Stimulated activated CD4-positive, alpha-beta T cell treated with anti-CD3 and anti-CD28 coated beads, TNF-alpha, amount 100 ng/mL, for 1 hour (primary cell): ENCODE data around the gene KIRREL3.

Experiments
- DNase-seq, 3 donors: peaks; one replicate each; pipeline ENCODE4 v3.0.0-alpha.2; 2020; ENCODE audit warnings: low read depth in 3 of 3, low spot score in 1 of 3

KIRREL3 gene

DNA sequence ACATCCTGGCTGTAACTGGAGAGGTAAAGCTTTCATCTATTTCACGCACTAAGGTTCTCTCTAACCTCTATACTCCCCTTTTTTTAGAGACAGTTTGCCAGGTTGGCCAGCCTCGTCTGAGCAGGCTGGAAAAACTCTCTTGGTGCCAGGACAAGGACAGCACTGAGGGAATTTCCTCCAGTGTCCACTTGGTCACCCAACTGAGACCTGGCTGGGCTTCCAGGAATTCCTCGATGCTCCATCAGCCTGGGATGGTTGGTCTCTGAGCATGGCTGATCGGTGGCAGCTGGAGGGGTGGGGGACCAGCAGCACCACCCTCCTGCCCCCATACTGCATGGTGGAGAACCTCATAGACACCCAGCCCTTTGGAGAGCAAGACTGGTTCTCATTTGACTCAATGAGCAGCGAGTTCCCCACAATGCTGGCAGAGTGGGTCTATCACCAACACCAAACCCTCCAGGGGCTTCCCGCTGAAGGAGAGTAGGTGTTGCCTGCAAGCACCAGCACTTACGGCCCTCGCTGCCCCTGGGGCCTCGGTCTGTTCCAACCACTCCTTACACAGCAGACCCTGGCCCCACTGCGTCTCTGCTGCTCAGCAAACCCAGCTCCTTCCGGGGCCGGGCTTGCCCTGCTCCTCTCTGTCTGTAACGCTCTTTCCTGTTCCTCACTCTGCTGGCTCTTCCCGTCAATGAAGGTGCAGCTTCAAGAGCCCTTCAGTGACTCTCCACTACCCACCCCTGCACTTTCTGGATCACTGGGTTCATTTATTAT, 522.9 kb downstream of the KIRREL3 start:
- DNase-seq = no peak

DNA sequence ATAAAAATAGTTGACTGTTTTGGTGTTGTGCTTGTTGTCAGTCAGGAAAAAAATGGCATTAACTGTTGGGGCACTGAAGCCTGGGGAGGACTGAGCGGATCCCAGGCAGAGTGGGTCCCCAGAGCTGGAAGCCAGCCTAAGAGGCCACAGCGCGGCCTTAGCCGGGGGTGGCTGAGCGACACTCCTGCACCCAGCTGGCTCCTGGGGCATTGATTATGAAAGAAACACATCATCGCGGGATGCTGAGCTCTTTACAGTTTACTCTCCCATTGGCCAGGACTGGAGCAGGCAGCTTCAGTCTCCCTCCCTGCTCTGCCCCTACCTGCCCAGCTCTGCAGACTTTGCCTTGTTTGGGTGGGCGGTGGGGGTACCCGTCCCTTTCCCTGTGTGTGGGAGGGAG, 523.6 kb downstream of the KIRREL3 start:
- DNase-seq = no peak

DNA sequence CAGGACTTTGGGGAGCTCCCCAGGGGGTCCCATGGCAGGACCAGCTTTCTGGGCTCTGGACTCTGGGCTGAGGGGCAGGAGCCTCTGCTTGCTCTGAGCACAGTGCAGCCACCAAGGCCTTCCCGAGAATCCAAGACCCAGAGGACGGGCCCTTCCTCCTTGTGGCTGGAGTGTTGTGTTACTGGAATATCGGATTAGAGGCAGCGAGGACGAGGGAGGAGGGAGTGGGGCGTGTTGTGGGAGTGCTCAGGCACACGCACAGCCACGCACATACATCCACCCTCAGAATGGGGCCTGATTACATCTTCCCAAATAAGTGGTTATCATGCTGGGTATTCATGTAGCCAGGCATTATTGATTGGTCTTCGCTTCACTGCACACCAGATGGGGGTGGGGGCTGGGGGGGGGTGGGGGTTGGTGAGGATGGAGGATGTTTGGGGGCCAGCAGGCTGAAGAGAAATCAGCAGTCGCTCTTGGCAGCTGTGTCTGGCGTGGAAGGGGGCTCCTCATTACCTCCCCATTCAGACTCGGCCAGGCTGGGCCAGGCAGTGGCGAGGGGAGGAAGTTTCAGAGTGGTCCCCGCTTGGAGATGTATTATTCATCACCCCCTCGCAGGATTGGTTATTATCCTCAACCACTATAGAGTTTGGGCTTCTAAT, 524.2 kb downstream of the KIRREL3 start:
- DNase-seq = no peak

DNA sequence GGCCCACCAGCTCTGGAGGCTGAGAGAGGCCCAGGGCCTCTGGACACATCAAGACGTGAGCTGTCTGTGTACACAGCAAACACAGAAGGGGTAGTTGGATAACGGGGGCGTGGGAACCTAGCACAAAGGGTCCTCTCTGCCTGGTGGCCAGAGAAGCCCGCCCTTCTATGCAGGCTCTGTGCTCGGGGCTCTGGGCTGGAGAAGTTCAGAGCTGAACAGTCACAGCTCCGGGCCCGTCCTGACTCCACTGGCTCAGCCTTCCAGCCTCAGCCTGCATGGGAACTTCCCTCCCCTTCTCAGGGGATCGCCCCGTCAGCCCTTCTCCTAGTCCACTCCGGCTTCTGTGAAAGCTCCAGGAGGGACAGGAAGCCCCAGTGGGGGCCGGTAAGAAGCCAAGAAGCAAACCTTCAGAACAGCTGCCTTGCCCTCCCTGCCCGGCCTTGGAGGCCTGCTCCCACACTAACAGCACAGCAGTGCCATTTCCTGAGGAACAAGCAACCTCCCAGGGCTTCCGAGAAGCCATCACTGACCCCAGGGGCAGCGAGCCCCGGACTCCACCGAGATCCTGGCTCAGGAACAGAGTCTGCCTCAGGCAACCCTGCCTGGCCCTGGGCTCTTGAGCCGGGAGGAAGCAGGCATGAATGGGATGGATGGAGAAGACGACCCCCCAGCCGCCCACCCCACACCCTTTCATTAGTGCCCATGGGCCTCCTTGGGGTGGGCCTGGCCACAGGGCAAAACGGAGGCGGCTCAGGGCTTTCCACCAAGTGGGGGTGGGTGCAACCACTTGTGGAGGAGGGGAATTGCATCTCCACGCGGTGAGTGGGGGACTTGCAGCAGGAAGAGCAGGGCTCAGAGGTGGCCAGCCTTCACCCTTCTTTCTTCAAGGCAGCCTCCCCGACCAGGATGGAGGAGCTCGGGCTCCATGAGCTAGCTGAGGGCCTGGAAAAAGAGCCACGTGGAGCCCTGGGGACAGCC, 525.3 kb downstream of the KIRREL3 start:
- no peak for DNase-seq

DNA sequence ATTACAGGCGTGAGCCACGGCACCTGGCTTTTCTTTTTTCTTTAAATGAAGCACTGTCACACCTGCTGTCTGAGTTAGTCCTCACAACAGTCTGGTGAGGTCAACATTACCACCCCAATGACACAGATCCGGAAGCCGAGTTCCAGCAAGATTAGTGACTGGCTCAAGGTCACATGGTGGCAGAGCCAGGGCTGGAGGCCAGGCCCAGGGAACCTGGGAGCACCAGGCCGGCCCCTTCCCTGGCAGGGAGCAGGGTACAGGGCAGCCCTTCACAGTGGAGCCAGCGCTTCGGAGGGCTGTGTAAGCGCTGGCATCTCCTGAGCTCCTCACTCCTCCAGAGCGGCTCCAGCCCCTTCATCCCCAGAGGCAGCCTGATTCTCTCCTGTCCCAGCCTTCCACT, 526.4 kb downstream of the KIRREL3 start:
- DNase-seq = no peak

DNA sequence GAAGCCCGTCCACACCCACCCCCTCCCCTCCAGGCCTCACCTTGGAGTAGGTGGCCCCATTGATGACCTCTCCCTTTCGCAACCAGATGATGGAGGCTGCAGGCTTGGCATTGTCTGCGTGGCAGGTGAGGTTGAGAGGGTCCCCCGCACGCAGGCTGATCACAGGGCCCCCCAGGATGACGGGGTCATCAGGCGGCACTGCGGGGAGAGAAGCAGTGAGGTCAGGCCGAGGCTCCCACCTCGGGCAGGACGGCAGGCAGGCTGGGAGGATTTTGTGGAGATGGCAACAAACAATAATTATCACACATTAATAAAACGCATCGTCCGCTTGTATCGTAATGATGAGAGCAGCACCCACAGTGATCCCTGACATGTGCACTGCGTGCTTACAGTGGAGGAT, 527.3 kb downstream of the KIRREL3 start:
- no peak for DNase-seq

DNA sequence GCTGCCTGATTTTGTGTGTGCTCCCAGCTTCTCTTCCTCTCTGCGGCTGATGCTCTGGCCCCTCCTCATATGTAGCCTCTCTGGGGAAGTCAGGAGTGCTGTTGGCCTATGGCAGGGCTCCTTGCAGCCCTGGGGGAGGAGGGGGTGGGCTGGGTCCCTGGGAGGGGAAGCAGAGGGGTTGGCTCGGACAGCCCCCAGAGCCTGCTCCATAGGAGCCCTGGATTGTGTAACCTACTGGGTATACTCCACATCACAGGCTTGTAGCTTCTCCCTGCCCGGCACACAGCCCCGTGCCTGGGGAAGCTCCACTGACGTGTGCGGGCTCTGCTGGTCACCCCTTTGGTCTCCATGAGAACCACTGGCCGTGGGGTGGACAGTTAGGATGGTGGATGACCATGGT, 531.3 kb downstream of the KIRREL3 start:
- DNase-seq = no peak

DNA sequence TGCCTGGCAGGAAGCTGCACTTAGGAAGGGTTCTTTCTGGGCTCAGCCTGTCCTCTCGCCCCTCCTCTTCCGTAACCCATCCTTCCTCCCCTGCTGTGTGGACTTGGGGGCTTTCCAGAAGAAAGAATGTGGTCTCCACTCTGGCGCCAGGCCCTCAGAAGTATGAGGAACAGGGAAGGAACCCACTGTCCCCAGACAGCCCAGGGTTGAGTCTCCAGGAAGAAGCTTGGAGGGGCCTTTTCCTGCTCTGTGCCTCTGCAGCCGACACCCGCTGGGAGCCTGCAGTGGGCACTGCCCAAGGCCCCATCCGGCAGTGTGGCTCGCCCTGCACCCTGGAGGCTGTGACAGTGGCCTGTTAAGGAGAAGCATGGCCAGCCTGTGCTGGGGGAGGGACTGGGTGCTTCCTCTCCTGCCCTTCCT, 532.5 kb downstream of the KIRREL3 start:
- no peak for DNase-seq

DNA sequence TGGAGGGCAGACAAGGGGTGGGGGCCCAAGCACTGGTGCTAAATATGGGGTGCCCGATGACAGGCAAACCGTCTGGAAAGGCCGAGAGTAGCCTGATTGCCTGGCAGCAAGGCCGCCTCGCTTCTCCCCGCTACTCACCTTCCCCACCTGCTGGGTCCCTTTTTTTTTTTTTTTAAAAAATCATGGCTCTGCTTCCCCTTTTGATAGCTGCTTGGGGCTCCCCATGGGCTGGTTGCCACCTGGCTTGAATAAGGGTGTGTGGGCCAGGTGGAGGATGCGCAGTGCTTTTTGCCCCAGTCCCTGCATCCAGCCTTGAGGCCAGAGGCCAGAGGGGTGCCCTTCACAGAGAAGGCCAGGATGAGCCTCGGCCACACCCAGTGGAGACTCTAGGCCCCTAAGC, 533.1 kb downstream of the KIRREL3 start:
- DNase-seq = no peak

DNA sequence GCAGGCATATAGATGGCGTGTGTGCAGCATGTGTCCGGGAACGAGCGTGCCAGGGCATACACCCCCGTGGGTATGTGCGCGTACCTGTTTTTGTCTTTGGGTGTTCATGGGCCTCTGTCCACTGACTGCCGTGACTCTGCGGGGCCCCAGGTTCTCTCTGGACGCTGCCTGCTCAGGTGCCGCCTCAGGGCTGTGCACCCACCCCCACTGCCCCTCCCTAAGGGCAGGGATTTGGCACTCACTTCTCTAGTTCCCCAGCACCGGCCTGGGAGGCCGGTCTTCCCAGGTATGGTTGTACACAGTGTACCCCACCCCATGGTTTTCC, 533.6 kb downstream of the KIRREL3 start:
- DNase-seq = no peak

DNA sequence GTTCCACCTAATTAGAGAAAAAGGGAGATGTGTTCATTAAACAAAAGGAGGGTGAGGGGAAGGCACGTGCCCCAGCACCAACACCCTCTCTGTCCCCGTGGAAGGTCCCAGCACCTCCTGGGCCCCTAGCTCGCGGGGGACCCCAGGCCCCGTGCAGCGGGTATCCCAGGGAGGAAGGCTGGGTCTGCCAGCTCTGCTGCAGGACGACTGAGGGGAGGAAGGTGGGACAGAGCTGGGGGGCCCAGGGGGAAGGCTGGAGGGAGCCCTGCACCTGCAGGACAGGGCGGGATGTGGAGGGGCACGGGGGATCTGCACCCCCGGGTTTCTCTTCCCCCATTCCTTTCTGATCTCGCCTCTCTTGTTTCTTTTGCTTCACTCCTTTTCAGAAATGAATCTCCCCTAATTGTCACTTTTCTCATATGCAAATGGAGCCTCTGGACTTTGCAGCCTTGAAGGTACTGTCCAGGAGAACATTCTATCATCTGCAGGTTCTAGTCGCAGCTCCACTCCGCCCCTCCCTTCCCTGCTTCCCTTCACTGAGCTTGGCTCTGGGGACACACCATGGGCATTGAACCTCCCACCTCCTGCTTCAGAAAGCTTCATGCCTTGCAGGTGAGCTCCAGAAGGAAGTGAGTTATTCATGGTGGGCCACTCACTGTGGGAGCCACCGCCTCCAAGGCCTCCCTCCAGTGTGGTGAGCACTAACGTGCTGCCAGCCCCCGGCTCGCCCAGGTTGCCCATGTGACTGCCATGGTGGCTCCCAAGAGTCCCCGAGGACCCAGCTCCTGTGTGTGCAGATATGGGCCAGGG, 534.1 kb downstream of the KIRREL3 start:
- no peak for DNase-seq

DNA sequence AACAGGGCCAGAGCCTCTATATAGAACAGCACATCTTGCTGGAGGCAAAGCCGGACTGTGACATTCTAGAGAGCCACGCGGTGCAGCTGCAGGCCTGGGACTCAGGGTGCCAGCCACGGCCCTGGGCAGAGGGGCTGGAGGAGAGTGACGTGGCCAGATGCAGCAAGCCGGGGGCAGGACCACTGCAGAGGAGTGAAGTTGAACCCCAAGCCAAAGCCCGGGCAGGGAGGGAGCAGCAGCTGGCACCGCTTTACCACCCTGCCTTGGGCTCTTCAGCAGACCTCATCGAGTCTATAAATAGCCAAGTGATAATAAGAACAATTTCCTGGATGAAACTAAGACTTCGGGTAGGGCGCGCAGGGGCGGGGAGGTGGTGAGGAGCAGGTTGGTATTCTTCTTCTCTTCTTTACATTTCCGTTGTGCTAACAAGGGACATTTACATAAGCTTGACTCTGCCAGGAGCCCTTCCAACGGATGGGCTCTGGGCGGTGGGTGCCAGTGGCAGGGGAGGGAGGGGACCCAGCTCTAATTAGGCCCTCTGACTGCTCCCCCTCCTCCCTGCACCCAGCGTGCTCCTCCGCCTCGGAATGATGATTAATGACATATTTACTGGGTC, 534.9 kb downstream of the KIRREL3 start:
- DNase-seq = no peak

DNA sequence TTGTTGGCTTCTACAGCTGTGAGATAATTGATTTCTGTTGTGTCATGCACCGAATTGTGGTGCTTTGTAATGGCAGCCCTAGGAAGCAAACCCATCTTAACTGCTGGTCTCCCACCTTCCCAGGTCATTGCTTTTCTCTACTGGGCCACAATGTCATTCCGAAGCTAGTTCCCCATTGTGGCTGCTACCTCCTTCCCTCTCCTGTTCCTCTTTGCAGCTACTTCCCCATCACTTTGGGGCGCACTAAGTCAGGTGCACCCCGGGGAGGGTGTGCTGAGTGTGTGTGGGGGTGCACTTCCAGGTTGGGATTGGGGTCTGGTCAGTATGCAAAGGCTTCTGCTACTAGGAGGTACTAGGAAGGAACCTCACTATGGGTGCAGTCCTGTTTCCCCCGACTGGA, 535.8 kb downstream of the KIRREL3 start:
- no peak for DNase-seq

DNA sequence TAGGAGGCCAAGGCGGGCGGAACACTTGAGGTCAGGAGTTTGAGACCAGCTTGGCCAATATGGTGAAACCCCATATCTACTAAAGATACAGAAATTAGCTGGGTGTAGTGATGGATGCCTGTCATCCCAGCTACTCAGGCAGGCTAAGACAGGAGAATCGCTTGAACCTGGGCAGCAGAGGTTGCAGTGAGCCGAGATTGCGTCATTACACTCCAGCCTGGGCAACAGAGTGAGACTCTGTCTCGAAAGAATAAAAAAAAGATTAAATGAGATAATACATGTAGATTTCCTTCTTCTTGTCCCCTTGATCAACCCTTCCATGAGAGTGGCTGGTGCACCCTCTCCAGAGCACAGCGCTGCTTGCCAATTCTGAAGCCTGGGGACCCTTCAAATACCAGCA, 538.1 kb downstream of the KIRREL3 start:
- no peak for DNase-seq

DNA sequence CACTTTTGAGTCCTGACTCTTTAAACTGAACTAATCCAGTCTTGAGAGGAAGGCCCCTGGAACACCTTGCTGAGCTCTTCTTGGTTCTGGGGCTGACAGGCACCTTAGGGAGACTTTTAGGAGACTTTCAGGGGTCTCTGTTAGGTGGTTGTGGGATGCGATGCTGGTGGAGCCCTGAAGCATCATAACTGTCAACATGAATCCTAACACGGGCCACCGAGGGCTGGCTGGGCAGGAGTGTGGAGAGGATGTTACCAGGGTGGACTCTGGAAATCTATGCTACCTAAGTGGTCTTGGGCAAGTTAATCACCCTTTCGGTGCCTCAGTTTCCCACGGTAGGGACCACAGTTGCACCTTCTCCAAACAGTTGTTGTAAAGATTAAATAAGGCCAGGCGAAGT, 538.6 kb downstream of the KIRREL3 start:
- DNase-seq = no peak

DNA sequence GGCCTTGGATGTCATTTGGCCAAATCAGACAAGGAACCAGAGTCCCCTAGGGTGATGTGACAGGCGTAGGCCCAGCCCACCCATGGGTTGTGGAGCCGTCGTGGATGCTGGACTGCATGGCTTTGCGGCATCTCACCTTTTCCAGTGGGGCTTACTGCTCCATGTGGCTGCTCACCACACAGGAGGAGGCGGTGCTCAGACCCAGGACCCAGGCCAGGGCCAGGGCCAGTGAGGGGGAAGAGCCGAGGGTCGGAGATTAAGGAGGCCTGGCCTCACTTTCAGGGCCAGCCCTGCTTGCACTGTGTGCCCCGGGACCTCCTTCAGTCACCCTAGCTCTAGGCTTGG, 539.5 kb downstream of the KIRREL3 start:
- DNase-seq = no peak

DNA sequence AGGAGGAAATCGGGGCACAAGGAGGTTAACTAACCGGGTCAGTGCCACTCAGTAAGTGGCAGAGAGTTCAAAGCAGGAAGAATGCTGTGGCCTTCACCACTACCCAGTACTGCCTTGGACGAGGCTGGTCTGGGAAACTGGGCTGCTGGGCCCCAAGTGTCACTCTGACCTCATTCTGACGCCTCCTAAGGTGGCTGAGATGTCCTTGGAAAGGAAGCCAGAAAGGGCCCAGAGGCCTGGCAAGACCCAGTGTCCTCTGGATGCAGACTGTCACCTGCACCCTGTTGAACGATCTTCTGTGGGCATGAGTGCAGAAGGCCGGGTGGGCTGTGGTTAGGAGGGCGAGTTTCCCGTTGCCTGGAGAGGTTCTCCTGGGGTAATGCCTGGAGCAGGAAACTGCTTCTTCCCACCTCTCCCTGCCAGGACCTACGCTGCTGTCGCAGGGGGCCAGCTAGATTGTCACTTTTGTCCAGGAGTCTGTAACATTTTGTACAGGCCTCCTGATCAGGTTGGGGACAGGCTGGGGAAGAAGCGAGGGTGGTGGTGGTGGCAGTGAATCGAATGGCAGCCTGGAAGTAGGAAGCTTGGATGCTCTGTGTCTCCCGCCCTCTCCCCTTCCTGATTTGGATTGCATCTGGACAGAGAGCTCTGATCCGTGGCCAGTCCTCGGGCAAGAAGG, 540.0 kb downstream of the KIRREL3 start:
- DNase-seq = no peak

DNA sequence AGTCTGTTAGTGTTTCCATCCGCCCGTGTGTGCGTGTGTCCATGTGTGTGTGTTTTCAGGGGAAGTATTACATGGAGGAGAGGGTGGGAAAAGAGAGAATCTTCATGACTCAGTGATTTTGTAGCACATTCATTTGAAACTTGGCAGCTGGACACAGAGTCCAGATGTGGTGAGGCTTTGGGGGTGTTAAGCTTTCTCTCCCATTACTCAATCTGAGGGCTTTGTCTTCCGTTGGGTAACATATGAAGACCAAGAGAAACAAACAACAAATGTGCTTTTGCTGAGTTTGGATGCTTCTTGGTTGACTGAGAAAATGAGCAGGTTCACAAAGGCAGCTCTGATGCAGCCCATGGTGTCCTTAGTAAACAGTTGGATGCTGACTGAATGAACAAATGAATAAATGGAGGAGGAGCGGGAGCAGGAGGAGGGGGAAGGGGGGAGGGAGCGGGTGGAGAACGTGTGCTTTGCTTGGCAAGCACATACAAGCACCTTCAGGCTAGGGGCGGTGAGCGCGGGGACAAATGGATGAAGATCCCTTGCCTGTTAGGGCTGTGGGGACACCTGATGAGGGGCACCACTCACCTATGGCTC, 540.8 kb downstream of the KIRREL3 start:
- DNase-seq = no peak

DNA sequence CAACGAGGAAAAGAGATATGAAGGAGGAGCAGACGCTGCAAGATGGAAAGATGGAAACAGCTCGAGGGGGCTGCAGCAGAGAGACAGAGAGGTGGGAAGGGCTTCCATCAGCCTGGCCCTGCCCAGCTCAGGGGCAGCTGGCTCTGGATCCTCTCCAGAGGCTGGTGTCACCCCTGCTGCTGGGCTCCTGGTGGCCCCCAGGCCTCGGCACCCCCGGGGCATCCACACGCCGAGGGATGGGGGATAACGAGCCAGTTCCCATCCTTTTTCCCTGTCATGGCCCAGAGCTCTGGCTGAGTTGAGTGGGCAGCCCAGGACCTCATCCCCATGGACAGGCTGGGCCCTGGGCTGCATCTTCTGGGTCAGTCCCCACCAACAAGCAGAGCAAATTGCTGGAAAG, 542.8 kb downstream of the KIRREL3 start:
- no peak for DNase-seq
